Measurements from ENCODE around the gene GPR142.

GPR142 gene

GRCh38 chr17:74357466-74357809 is 9.9 kb upstream of the GPR142 start:
- Histone ChIP-seq H3K4me3 (no peak overlapping the region), H3K36me3 (no peaks in the 10 kb centered on the region)
- TF ChIP-seq Cebpa-rat (IDR thresholded peaks at IDR 0.05): no peak

GRCh38 chr17:74358697-74359096 is 8.6 kb upstream of the GPR142 start:
- H3K4me2 ChIP-seq: no peak overlapping the region
- H3K9ac ChIP-seq: no peak overlapping the region
- peaks cover 0 to 4% (median 0%) of the 10 kb centered on the region in 11 experiments; a peak in 1 of 22 replicates for H3K9me3 ChIP-seq (replicated peaks in 1 of 11)
- TF ChIP-seq Cebpa-rat (IDR thresholded peaks at IDR 0.05): no peak
- H3K27me3 ChIP-seq: peaks cover 32 to 55% (median 50%) of the 10 kb centered on the region in 11 experiments
- no peaks in the 10 kb centered on the region for H3K36me3 ChIP-seq
- no peak overlapping the region for H3K27ac ChIP-seq
- peaks cover 6 to 28% (median 21%) of the 10 kb centered on the region in 10 experiments; a peak in 19 of 20 replicates for H3K4me1 ChIP-seq
- no peak overlapping the region for H3K4me3 ChIP-seq
- peaks cover 0 to 10% (median 0%) of the 10 kb centered on the region in 11 experiments; a peak in 1 of 22 replicates for H4K20me1 ChIP-seq

More at GRCh38 chr17:74357466-74357809, 9.9 kb upstream of the GPR142 start:
- H3K4me2 ChIP-seq: no peak overlapping the region
- no peak overlapping the region for H3K27ac ChIP-seq
- H3K4me1 ChIP-seq: peaks cover 5 to 26% (median 12%) of the 10 kb centered on the region in 10 experiments; a peak in 19 of 20 replicates
- no peak overlapping the region for H3K9ac ChIP-seq
- peaks cover 0 to 10% (median 0%) of the 10 kb centered on the region in 11 experiments; a peak in 1 of 22 replicates for H4K20me1 ChIP-seq
- peaks cover 42 to 68% (median 63%) of the 10 kb centered on the region in 11 experiments for H3K27me3 ChIP-seq
- peaks cover 0 to 4% (median 0%) of the 10 kb centered on the region in 11 experiments; a peak in 1 of 22 replicates for H3K9me3 ChIP-seq (replicated peaks in 1 of 11)

GRCh38 chr17:74359916-74360315 is 7.4 kb upstream of the GPR142 start:
- Histone ChIP-seq H3K27me3 (peaks cover 29 to 43% (median 39%) of the 10 kb centered on the region in 11 experiments), H3K9ac (no peak overlapping the region), H3K36me3 (no peaks in the 10 kb centered on the region), H3K27ac (no peak overlapping the region), H3K4me2 (no peak overlapping the region), H3K4me3 (no peak overlapping the region), H3K4me1 (peaks cover 6 to 22% (median 19%) of the 10 kb centered on the region in 10 experiments; a peak in 19 of 20 replicates), H4K20me1 (peaks cover 0 to 10% (median 0%) of the 10 kb centered on the region in 11 experiments; a peak in 1 of 22 replicates), H3K9me3 (replicated peaks in 1 of 11) (peaks cover 0 to 4% (median 0%) of the 10 kb centered on the region in 11 experiments; a peak in 1 of 22 replicates)
- TF ChIP-seq Cebpa-rat (IDR thresholded peaks at IDR 0.05): no peak

GRCh38 chr17:74360899-74361229 is 6.4 kb upstream of the GPR142 start:
- Histone ChIP-seq H3K4me2 (no peak overlapping the region; a peak in 1 of 22 replicates), H3K4me1 (peaks cover 6 to 21% (median 19%) of the 10 kb centered on the region in 10 experiments; a peak in 19 of 20 replicates), H3K27ac (no peak overlapping the region), H3K9me3 (replicated peaks in 1 of 11) (peaks cover 0 to 4% (median 0%) of the 10 kb centered on the region in 11 experiments; a peak in 1 of 22 replicates), H4K20me1 (peaks cover 0 to under 1% (median 0%) of the 10 kb centered on the region in 11 experiments; a peak in 1 of 22 replicates), H3K4me3 (no peak overlapping the region), H3K36me3 (no peaks in the 10 kb centered on the region), H3K9ac (no peak overlapping the region), H3K27me3 (peaks cover 23 to 33% (median 30%) of the 10 kb centered on the region in 11 experiments)
- TF ChIP-seq Cebpa-rat (IDR thresholded peaks at IDR 0.05): no peak

GRCh38 chr17:74361230-74362068 is 5.9 kb upstream of the GPR142 start, which contains the start of gene BTBD17:
BTBD17 (minus strand) TSS chr17:74361868; CDS start chr17:74361819, 49 bp downstream.
- TF ChIP-seq Cebpa-rat (IDR thresholded peaks at IDR 0.05): no peak
- H3K27ac ChIP-seq: no peak within 1 kb of the TSS
- H3K4me2 ChIP-seq: peak within 1 kb of the TSS; percentile 11 to 56 (median 42); a peak in 20 of 22 replicates
- H3K9me3 ChIP-seq (replicated peaks in 1 of 11): peaks cover 0 to 4% (median 0%) of the 10 kb centered on the region in 11 experiments; a peak in 1 of 22 replicates
- no peak within 1 kb of the TSS for H3K4me3 ChIP-seq
- H4K20me1 ChIP-seq: no peaks in the 10 kb centered on the region
- H3K36me3 ChIP-seq: no peaks in the 10 kb centered on the region
- H3K9ac ChIP-seq: no peak within 1 kb of the TSS
- peaks cover 6 to 21% (median 19%) of the 10 kb centered on the region in 10 experiments; a peak in 19 of 20 replicates for H3K4me1 ChIP-seq
- peaks cover 17 to 28% (median 24%) of the 10 kb centered on the region in 11 experiments for H3K27me3 ChIP-seq

GRCh38 chr17:74362069-74362405 is 5.3 kb upstream of the GPR142 start:
- H3K4me2 ChIP-seq: peak overlapping the region; percentile 11 to 56 (median 42); a peak in 19 of 22 replicates
- H3K27me3 ChIP-seq: peaks cover 11 to 22% (median 18%) of the 10 kb centered on the region in 11 experiments
- no peak overlapping the region for H3K27ac ChIP-seq
- H3K36me3 ChIP-seq: no peaks in the 10 kb centered on the region
- peaks cover 0 to under 1% (median 0%) of the 10 kb centered on the region in 11 experiments; a peak in 1 of 22 replicates for H3K9me3 ChIP-seq (replicated peaks in 1 of 11)
- no peak overlapping the region for H3K9ac ChIP-seq
- TF ChIP-seq Cebpa-rat (IDR thresholded peaks at IDR 0.05): no peak
- no peak overlapping the region for H3K4me3 ChIP-seq
- H3K4me1 ChIP-seq: peaks cover 6 to 21% (median 19%) of the 10 kb centered on the region in 10 experiments; a peak in 19 of 20 replicates
- no peaks in the 10 kb centered on the region for H4K20me1 ChIP-seq

- H3K9me3 ChIP-seq (replicated peaks in 1 of 11): no peaks in the 10 kb centered on the region
- no peak overlapping the region for H3K4me3 ChIP-seq
- no peak overlapping the region for H3K9ac ChIP-seq
- no peaks in the 10 kb centered on the region for H3K36me3 ChIP-seq
- peaks cover 7 to 23% (median 21%) of the 10 kb centered on the region in 10 experiments for H3K4me1 ChIP-seq
- peaks cover 2 to 13% (median 9%) of the 10 kb centered on the region in 11 experiments; a peak in 21 of 22 replicates for H3K27me3 ChIP-seq
- TF ChIP-seq Cebpa-rat (IDR thresholded peaks at IDR 0.05): no peak
- H4K20me1 ChIP-seq: no peaks in the 10 kb centered on the region
- no peak overlapping the region for H3K27ac ChIP-seq
- peak overlapping the region in 9 of 11 experiments; percentile 11 to 56 (median 44); a peak in 17 of 22 replicates for H3K4me2 ChIP-seq
Observed at GRCh38 chr17:74362810-74363498, 4.4 kb upstream of the GPR142 start.

GRCh38 chr17:74368341-74369081 is 1.2 kb downstream of the GPR142 start:
- Histone ChIP-seq H3K4me2 (peak overlapping the region; percentile 89 to 98 (median 96)), H4K20me1 (peaks cover 0 to 6% (median 0%) of the 10 kb centered on the region in 11 experiments; a peak in 3 of 22 replicates), H3K27ac (peak overlapping the region in 6 of 11 experiments; percentile 6 to 69 (median 55); a peak in 11 of 22 replicates), H3K27me3 (no peaks in the 10 kb centered on the region), H3K9me3 (replicated peaks in 1 of 11) (0 out of 22 replicates have a peak, but pooled peaks cover 0 to 8% (median 0%) of the 10 kb centered on the region in 11 experiments), H3K9ac (peak overlapping the region in 9 of 11 experiments; percentile 24 to 58 (median 46); a peak in 15 of 22 replicates), H3K36me3 (no peaks in the 10 kb centered on the region), H3K4me3 (peak overlapping the region in 8 of 10 experiments; percentile 20 to 59 (median 39); a peak in 12 of 20 replicates), H3K4me1 (peaks cover 22 to 35% (median 29%) of the 10 kb centered on the region in 10 experiments)
- no peak for TF ChIP-seq Cebpa-rat (IDR thresholded peaks at IDR 0.05)
